HepG2 (cell line): ENCODE measurements around the gene MC1R. TPM values are rescaled to one million over a fixed set of nuclear protein-coding genes. Genes with fewer than 3 reads are reported as not detected.

Experiments used
- CHCHD3 ChIP-seq: sonication (generic); formaldehyde crosslinking; IDR thresholded peaks from 2 replicates; pipeline ENCODE4 v1.8.0; 2022; ENCODE audit warnings: mild to moderate bottlenecking, missing genetic modification reagents, moderate library complexity
- ELF3 ChIP-seq: IDR thresholded peaks from 2 replicates; pipeline ENCODE4 v1.6.1; 2016; ENCODE audit warnings: missing genetic modification reagents, missing compliant biosample characterization
- GATA4 ChIP-seq: sonication (generic); IDR thresholded peaks from 2 replicates; pipeline ENCODE4 v1.6.1; 2016; ENCODE audit warnings: antibody characterized with exemption, low read depth, borderline replicate concordance
- GLI4 ChIP-seq: sonication (generic); formaldehyde crosslinking; IDR thresholded peaks from 2 replicates; pipeline ENCODE4 v1.5.1; 2020; ENCODE audit warnings: missing genetic modification reagents, mild to moderate bottlenecking, moderate library complexity, borderline replicate concordance
- MED1 ChIP-seq: sonication (generic); formaldehyde crosslinking; IDR thresholded peaks from 2 replicates; pipeline ENCODE4 v1.4.0; 2020; ENCODE audit warnings: missing genetic modification reagents
- NFRKB ChIP-seq: fragments of 450-650 bp; IDR thresholded peaks from 2 replicates; pipeline ENCODE4 v1.6.1; 2017
- SCMH1 ChIP-seq: sonication (generic); formaldehyde crosslinking; IDR thresholded peaks from 2 replicates; pipeline ENCODE4 v1.9.0; 2021; ENCODE audit warnings: missing genetic modification reagents, mild to moderate bottlenecking, borderline replicate concordance
- SRY ChIP-seq: sonication (generic); formaldehyde crosslinking; IDR thresholded peaks from 2 replicates; pipeline ENCODE4 v1.8.0; 2022; ENCODE audit warnings: mild to moderate bottlenecking, missing genetic modification reagents
- TARDBP ChIP-seq: sonication (generic); formaldehyde crosslinking; IDR thresholded peaks from 2 replicates; pipeline ENCODE4 v1.8.0; 2022; ENCODE audit warnings: mild to moderate bottlenecking, missing genetic modification reagents
- TEAD3 ChIP-seq: optimal IDR thresholded peaks from 2 replicates; pipeline ENCODE3; 2016; ENCODE audit warnings: borderline replicate concordance
- U2AF1 ChIP-seq: fragments of 200-400 bp; formaldehyde crosslinking; optimal IDR thresholded peaks from 2 replicates; pipeline ENCODE3; 2017; ENCODE audit warnings: mild to moderate bottlenecking, low read depth, low read length
- ZBTB38 ChIP-seq: sonication (generic); formaldehyde crosslinking; IDR thresholded peaks from 2 replicates; pipeline ENCODE4 v1.5.1; 2020; ENCODE audit warnings: mild to moderate bottlenecking, missing genetic modification reagents
- ZFP62 ChIP-seq: sonication (generic); formaldehyde crosslinking; IDR thresholded peaks from 2 replicates; pipeline ENCODE4 v1.4.0; 2020; ENCODE audit warnings: missing genetic modification reagents
- ZNF282 ChIP-seq: fragments of 450-650 bp; IDR thresholded peaks from 2 replicates; pipeline ENCODE4 v1.6.1; 2018; ENCODE audit not compliant: partially characterized antibody
- ZNF7 ChIP-seq: IDR thresholded peaks from 2 replicates; pipeline ENCODE4 v1.6.1; 2016; ENCODE audit warnings: missing biosample characterization, missing genetic modification reagents
- ZNF788 ChIP-seq: sonication (generic); formaldehyde crosslinking; IDR thresholded peaks from 2 replicates; pipeline ENCODE4 v1.5.0; 2020; ENCODE audit warnings: mild to moderate bottlenecking, missing genetic modification reagents, borderline replicate concordance
- polyA plus RNA-seq, 8 experiments: library from polyadenylated mRNA; depleted of rRNA in 3 of 8; stranded (reverse) in 7 of 8; unstranded in 1 of 8; fragments of >200 nt; fragmentation: Illumina TruSeq in 4 of 8; extraction: Trizol in 4 of 8; gene quantifications; 2 replicates each; pipeline versions ENCODE4 v1.2.1 to v1.2.3, GENCODE V29; 2011 to 2016; ENCODE audit warnings: low read depth in 4 of 8, missing spikeins in 1 of 8, mixed read lengths in 1 of 8; ENCODE audit not compliant: insufficient read depth in 1 of 8
- total RNA-seq, 5 experiments: library from RNA; depleted of rRNA; stranded (reverse); fragments of >200 nt; fragmentation: Illumina TruSeq; extraction: Trizol; gene quantifications; 2 replicates each; pipeline ENCODE4 v1.2.3, GENCODE V29; 2016; ENCODE audit warnings: low read depth in 1 of 5
- TF ChIP-seq, protein P1 (sequence below): sonication (generic); formaldehyde crosslinking; IDR thresholded peaks from 2 replicates; pipeline ENCODE4 v1.4.0; 2020; ENCODE audit warnings: mild to moderate bottlenecking, missing genetic modification reagents
- TF ChIP-seq, protein P2 (sequence below): sonication (generic); formaldehyde crosslinking; IDR thresholded peaks from 2 replicates; pipeline ENCODE4 v1.8.0; 2022; ENCODE audit warnings: mild to moderate bottlenecking, missing genetic modification reagents; ENCODE audit not compliant: insufficient replicate concordance
- TF ChIP-seq, protein P3 (sequence below): sonication (generic); formaldehyde crosslinking; IDR thresholded peaks from 2 replicates; pipeline ENCODE4 v1.4.0; 2020; ENCODE audit warnings: mild to moderate bottlenecking, missing genetic modification reagents
- TF ChIP-seq, protein P4 (sequence below): sonication (generic); formaldehyde crosslinking; IDR thresholded peaks from 2 replicates; pipeline ENCODE4 v1.4.0; 2020; ENCODE audit warnings: missing genetic modification reagents, mild to moderate bottlenecking, borderline replicate concordance
- TF ChIP-seq, protein P5 (sequence below): sonication (generic); formaldehyde crosslinking; IDR thresholded peaks from 2 replicates; pipeline ENCODE4 v1.4.0; 2020; ENCODE audit warnings: missing genetic modification reagents
- TF ChIP-seq, protein P6 (sequence below): sonication (generic); formaldehyde crosslinking; IDR thresholded peaks from 2 replicates; pipeline ENCODE4 v1.9.0; 2021; ENCODE audit warnings: missing genetic modification reagents, mild to moderate bottlenecking, borderline replicate concordance

The MC1R gene
- total and polyA plus RNA-seq, 2 of the 13 experiments (the other 11 are each of a cell fraction or from before 2014, with no cell fraction given): 9.1 to 14.8 TPM

DNA sequence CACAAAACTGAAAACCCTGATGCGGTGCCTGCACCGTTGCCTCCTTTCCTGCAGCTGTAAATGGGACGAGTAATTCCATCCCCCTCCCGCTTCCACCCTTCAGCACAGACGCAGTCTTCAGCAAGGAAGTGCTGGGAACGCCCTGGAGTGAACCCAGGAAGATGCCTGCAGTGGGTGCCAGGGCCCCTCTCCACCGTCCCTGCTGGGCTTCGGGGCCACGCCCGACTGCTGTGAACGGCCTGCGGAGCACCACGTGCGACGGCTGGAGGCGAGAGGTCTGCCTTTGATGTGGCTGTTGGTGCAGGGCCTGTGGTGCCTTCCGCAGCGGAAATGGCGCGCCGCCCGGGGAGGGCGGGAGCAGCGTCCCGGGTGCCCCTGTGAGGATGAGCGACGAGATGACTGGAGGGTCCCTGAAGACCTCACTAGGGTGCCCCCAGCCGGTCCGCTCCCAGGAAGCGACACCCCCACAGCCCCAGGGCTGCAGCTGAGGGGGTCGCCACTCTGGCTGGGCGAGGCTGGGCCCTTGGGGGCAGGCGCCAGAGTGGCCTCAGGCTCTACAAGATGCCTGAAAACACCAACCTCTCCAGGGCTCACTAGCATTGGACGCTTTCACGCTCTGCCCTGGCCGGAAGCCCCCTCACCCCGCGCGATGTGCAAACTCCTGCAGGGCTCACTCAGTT is 749 bp upstream of the MC1R start (continued):
- TF ChIP-seq, protein P1, sequence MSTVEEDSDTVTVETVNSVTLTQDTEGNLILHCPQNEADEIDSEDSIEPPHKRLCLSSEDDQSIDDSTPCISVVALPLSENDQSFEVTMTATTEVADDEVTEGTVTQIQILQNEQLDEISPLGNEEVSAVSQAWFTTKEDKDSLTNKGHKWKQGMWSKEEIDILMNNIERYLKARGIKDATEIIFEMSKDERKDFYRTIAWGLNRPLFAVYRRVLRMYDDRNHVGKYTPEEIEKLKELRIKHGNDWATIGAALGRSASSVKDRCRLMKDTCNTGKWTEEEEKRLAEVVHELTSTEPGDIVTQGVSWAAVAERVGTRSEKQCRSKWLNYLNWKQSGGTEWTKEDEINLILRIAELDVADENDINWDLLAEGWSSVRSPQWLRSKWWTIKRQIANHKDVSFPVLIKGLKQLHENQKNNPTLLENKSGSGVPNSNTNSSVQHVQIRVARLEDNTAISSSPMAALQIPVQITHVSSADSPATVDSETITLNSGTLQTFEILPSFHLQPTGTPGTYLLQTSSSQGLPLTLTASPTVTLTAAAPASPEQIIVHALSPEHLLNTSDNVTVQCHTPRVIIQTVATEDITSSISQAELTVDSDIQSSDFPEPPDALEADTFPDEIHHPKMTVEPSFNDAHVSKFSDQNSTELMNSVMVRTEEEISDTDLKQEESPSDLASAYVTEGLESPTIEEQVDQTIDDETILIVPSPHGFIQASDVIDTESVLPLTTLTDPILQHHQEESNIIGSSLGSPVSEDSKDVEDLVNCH (CRISPR knock-in tag): peak; percentile 94; the same call in 1 of the 2 replicates
- 0 out of 2 replicates have a peak, but pooled peaks have one; percentile 32 for TF ChIP-seq ZFP62 (CRISPR knock-in tag)
- TF ChIP-seq, protein P2, sequence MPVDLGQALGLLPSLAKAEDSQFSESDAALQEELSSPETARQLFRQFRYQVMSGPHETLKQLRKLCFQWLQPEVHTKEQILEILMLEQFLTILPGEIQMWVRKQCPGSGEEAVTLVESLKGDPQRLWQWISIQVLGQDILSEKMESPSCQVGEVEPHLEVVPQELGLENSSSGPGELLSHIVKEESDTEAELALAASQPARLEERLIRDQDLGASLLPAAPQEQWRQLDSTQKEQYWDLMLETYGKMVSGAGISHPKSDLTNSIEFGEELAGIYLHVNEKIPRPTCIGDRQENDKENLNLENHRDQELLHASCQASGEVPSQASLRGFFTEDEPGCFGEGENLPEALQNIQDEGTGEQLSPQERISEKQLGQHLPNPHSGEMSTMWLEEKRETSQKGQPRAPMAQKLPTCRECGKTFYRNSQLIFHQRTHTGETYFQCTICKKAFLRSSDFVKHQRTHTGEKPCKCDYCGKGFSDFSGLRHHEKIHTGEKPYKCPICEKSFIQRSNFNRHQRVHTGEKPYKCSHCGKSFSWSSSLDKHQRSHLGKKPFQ (CRISPR knock-in tag): peak; percentile 97
- TF ChIP-seq TARDBP (CRISPR knock-in tag): peak; percentile 99
- peak; percentile 87 for TF ChIP-seq TEAD3 (CRISPR knock-in tag)
- TF ChIP-seq ZNF7 (CRISPR knock-in tag): peak; percentile 50; the same call in 1 of the 2 replicates
- no peak for TF ChIP-seq ZNF282
- TF ChIP-seq, protein P3, sequence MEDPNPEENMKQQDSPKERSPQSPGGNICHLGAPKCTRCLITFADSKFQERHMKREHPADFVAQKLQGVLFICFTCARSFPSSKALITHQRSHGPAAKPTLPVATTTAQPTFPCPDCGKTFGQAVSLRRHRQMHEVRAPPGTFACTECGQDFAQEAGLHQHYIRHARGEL (CRISPR knock-in tag): peak; percentile 96
- peak; percentile 99 for TF ChIP-seq ZNF788 (CRISPR knock-in tag)
- peak; percentile 90 for TF ChIP-seq U2AF1
- TF ChIP-seq CHCHD3 (CRISPR knock-in tag): peak; percentile 95
- no peak for TF ChIP-seq NFRKB
- TF ChIP-seq ELF3 (CRISPR knock-in tag): peak; percentile 97
- TF ChIP-seq ZBTB38 (CRISPR knock-in tag): peak; percentile 97
- TF ChIP-seq MED1: peak; percentile 97
- peak; percentile 96 for TF ChIP-seq SRY
- TF ChIP-seq, protein P4, sequence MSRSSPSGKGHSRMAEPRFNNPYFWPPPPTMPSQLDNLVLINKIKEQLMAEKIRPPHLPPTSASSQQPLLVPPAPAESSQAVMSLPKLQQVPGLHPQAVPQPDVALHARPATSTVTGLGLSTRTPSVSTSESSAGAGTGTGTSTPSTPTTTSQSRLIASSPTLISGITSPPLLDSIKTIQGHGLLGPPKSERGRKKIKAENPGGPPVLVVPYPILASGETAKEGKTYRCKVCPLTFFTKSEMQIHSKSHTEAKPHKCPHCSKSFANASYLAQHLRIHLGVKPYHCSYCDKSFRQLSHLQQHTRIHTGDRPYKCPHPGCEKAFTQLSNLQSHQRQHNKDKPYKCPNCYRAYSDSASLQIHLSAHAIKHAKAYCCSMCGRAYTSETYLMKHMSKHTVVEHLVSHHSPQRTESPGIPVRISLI (CRISPR knock-in tag): peak; percentile 78; the same call in 1 of the 2 replicates
- TF ChIP-seq SCMH1 (CRISPR knock-in tag): no peak
- TF ChIP-seq, protein P5, sequence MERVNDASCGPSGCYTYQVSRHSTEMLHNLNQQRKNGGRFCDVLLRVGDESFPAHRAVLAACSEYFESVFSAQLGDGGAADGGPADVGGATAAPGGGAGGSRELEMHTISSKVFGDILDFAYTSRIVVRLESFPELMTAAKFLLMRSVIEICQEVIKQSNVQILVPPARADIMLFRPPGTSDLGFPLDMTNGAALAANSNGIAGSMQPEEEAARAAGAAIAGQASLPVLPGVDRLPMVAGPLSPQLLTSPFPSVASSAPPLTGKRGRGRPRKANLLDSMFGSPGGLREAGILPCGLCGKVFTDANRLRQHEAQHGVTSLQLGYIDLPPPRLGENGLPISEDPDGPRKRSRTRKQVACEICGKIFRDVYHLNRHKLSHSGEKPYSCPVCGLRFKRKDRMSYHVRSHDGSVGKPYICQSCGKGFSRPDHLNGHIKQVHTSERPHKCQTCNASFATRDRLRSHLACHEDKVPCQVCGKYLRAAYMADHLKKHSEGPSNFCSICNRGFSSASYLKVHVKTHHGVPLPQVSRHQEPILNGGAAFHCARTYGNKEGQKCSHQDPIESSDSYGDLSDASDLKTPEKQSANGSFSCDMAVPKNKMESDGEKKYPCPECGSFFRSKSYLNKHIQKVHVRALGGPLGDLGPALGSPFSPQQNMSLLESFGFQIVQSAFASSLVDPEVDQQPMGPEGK (CRISPR knock-in tag): peak; percentile 98
- peak; percentile 46; the same call in 1 of the 2 replicates for TF ChIP-seq GATA4
- TF ChIP-seq, protein P6, sequence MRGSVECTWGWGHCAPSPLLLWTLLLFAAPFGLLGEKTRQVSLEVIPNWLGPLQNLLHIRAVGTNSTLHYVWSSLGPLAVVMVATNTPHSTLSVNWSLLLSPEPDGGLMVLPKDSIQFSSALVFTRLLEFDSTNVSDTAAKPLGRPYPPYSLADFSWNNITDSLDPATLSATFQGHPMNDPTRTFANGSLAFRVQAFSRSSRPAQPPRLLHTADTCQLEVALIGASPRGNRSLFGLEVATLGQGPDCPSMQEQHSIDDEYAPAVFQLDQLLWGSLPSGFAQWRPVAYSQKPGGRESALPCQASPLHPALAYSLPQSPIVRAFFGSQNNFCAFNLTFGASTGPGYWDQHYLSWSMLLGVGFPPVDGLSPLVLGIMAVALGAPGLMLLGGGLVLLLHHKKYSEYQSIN (CRISPR knock-in tag): no peak
- TF ChIP-seq GLI4 (CRISPR knock-in tag): peak; percentile 93
